IMR-90 (cell line): Measurements from ENCODE around the gene SH2D1B.

Source experiments
- MAZ ChIP-seq: IDR thresholded peaks from 2 replicates; pipeline ENCODE4 v1.6.1; 2012; ENCODE audit warnings: low read depth, mild to moderate bottlenecking, low read length, improper control_type of control experiment, moderate library complexity, borderline replicate concordance
- MXI1 ChIP-seq: IDR thresholded peaks from 2 replicates; pipeline ENCODE4 v1.6.1; 2012; ENCODE audit warnings: low read depth, mild to moderate bottlenecking, low read length, moderate library complexity, borderline replicate concordance
- POLR2A ChIP-seq: IDR thresholded peaks from 2 replicates; pipeline ENCODE4 v1.6.1; 2012; ENCODE audit warnings: mild to moderate bottlenecking, low read depth, low read length

DNA sequence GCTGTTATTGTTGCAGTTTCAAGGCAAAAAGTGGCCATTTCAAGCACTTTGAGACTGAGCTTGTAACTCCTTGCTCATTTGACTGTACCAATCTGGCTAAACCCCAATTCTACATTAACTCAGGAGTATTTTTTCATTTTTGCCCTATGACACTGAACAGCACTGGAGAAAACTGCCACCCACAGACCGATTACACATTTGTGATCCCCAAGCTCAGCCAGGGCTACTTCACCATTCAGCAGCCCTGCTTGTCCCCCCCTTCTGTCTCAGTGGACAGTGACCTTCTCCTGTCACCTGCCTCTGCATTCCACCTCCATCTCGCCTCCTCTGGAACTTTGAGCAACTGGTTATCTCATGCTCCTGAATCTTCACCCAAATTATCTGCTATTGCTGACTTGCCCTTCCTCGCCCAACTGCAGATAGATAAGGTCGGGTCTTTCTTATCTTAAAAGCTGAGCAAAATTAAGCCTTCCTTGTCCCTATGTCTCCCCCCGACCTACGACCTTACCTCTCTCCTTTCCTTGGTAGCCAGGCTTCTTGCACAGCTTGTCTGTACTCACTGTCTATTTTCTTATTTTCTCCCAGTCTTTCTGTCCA is 60.6 kb downstream of the SH2D1B start:
- TF ChIP-seq POLR2A: no peak
- no peak for TF ChIP-seq MAZ
- no peak for TF ChIP-seq MXI1
